DMS114 treated with DMSO at 0.1 percent for 48 hours (cell line): Measurements from ENCODE around the gene RNF138.
"Not testable (repeated sequence)": the region's sequence is repeated elsewhere in the genome, so short reads cannot be mapped to it uniquely, and the experiment has no call there.

Source experiments
- DNase-seq: peaks from one replicate; lab custom pipeline; 2025; ENCODE audit not compliant: unreplicated experiment; lab: John Stamatoyannopoulos, UW

Gene RNF138

GRCh38 chr18:32095192-32095899 lies 3.7 kb downstream of the RNF138 start:
- no peak for DNase-seq

- DNase-seq, result no peak
Measured at GRCh38 chr18:32095900-32096229, 4.2 kb downstream of the RNF138 start.

GRCh38 chr18:32096946-32097345 lies 5.3 kb downstream of the RNF138 start:
- no peak for DNase-seq

- DNase-seq, result no peak
Measured at GRCh38 chr18:32104516-32104915, 12.8 kb downstream of the RNF138 start.

GRCh38 chr18:32110005-32110404 lies 18.3 kb downstream of the RNF138 start:
- no peak for DNase-seq

GRCh38 chr18:32111706-32112105 lies 20.0 kb downstream of the RNF138 start:
- no peak for DNase-seq

GRCh38 chr18:32112826-32113225 lies 21.2 kb downstream of the RNF138 start:
- no peak for DNase-seq

- DNase-seq, result no peak
Measured at GRCh38 chr18:32114293-32114942, 22.7 kb downstream of the RNF138 start.

GRCh38 chr18:32122039-32122438 lies 30.4 kb downstream of the RNF138 start:
- DNase-seq, result no peak

GRCh38 chr18:32126538-32126937 lies 34.9 kb downstream of the RNF138 start:
- DNase-seq, result no peak

- no peak for DNase-seq
Measured at GRCh38 chr18:32135625-32136024, 44.0 kb downstream of the RNF138 start.

- DNase-seq, result no peak
Measured at GRCh38 chr18:32138332-32138982, 46.8 kb downstream of the RNF138 start.

- DNase-seq, result no peak
Measured at GRCh38 chr18:32139835-32140283, 48.2 kb downstream of the RNF138 start.

- no peak for DNase-seq
Measured at GRCh38 chr18:32148185-32148870, 56.7 kb downstream of the RNF138 start.

- no peak for DNase-seq
Measured at GRCh38 chr18:32152705-32153448, 61.2 kb downstream of the RNF138 start.

- no peak for DNase-seq
Measured at GRCh38 chr18:32156855-32157254, 65.2 kb downstream of the RNF138 start.

- no peak for DNase-seq
Measured at GRCh38 chr18:32157580-32157979, 65.9 kb downstream of the RNF138 start.

GRCh38 chr18:32158108-32158624 lies 66.5 kb downstream of the RNF138 start:
- DNase-seq, result peak; percentile 82

- not testable (repeated sequence) for DNase-seq
Measured at GRCh38 chr18:32158631-32159030, 67.0 kb downstream of the RNF138 start.

GRCh38 chr18:32160547-32160946 lies 68.9 kb downstream of the RNF138 start:
- no peak for DNase-seq
